Adrenal gland (tissue), 12 donors: ENCODE measurements around the gene PKP2. TPM values are rescaled to one million over a fixed set of nuclear protein-coding genes. Genes with fewer than 3 reads are reported as not detected.

Experiments used
- DNase-seq, 7 donors: peaks; one replicate each; pipeline ENCODE4 v3.0.0-alpha.2; 2019 to 2020
- H3K27ac ChIP-seq, 5 donors: fragments of 200-600 bp; sonication (generic) in 4 of 5; 1 replicate in 3 of 5; 2 replicates in 2 of 5; pipeline versions ENCODE4 v1.5.1 to v1.8.0; 2016 to 2020; ENCODE audit warnings: mild to moderate bottlenecking in 1 of 5
- H3K27me3 ChIP-seq: fragments of 200-600 bp; 2 replicates; pipeline ENCODE4 v1.8.0; 2021
- H3K36me3 ChIP-seq, 2 donors: fragments of 200-600 bp; replicated peaks in 1 of 2; 1 replicate in 1 of 2; 2 replicates in 1 of 2; pipeline versions ENCODE4 v1.5.1 to v1.8.0; 2018 to 2022
- H3K4me1 ChIP-seq, 2 donors: fragments of 200-600 bp; replicated peaks in 1 of 2; 1 replicate in 1 of 2; 2 replicates in 1 of 2; pipeline versions ENCODE4 v1.5.1 to v1.8.0; 2018 to 2021
- H3K4me3 ChIP-seq, 4 donors: fragments of 200-600 bp; sonication (generic) in 3 of 4; one replicate each; pipeline ENCODE4 v1.5.1; 2016 to 2018
- H3K9me3 ChIP-seq, 3 donors: fragments of 200-600 bp; sonication (generic) in 1 of 3; replicated peaks in 1 of 3; 1 replicate in 2 of 3; 2 replicates in 1 of 3; pipeline versions ENCODE4 v1.5.1 to v1.8.0; 2016 to 2021
- CTCF ChIP-seq, 6 experiments: fragments of 450-650 bp in 4 of 6; fragments of 200-600 bp in 2 of 6; sonication (generic) in 1 of 6; IDR thresholded peaks; 1 replicate in 5 of 6; 2 replicates in 1 of 6; pipeline versions ENCODE4 v1.5.1 to v1.8.0; 2016 to 2021; ENCODE audit warnings: antibody characterized with exemption in 6 of 6, mild to moderate bottlenecking in 2 of 6, moderate library complexity in 1 of 6
- POLR2A ChIP-seq, 2 donors: fragments of 450-650 bp; IDR thresholded peaks; one replicate each; pipeline ENCODE4 v1.6.1; 2017; ENCODE audit warnings: antibody characterized with exemption in 2 of 2, mild to moderate bottlenecking in 2 of 2, moderate library complexity in 1 of 2
- whole genome bisulfite sequencing, 4 donors: extraction: QIAGEN DNeasy Blood & Tissue Kit in 2 of 4; methylation state at CpG; one replicate each; pipeline versions ENCODE4 v1.1.5 to v1.1.7; 2013 to 2017; 5-methylcytosine and 5-hydroxymethylcytosine counted together
- intact Hi-C, 2 donors: fragments of 100-400 bp; cut with DNase I; formaldehyde crosslinking; loops; one replicate each; pipeline versions ENCODE4 v1.14.1 to v1.15.0; 2022 to 2023
- polyA plus RNA-seq, 3 donors: library from polyadenylated mRNA; stranded (reverse); fragments of 200-250 nt in 2 of 3; fragments of 350-450 nt in 1 of 3; fragmentation: Illumina TruSeq in 1 of 3; extraction: RNeasy Lipid Tissue Mini Kit (QIAGEN cat#74804) in 1 of 3; gene quantifications; one replicate each; pipeline ENCODE4 v1.2.3, GENCODE V29; 2013 to 2014
- total RNA-seq, 9 donors: library from RNA; depleted of rRNA in 4 of 9; stranded (reverse); fragments of >200 nt in 4 of 9; fragments of 120-200 nt in 1 of 9; fragmentation: NEBNext Ultra II Directional in 1 of 9; extraction: Animal tissue kit (Norgen Biotek cat#: 25700) in 1 of 9; gene quantifications; one replicate each; pipeline versions ENCODE4 v1.1.0 to v1.2.4, GENCODE V29; 2013 to 2023
- donor health status: healthy with polysubstance abuse.
- donor health status: Bipolar disorder and iron deficiency.
- donor health status: DM: yes; HTN: yes; CAD: no.
- donor health status: DM: no; HTN: no; CAD: no.
- donor health status: DM: no; HTN: no; CAD: no.
- donor health status: DM: yes; HTN: yes; CAD: no.

Gene PKP2
- total and polyA plus RNA-seq, 12 donors: 0.36 to 3.3 (median 1.2) TPM

DNA sequence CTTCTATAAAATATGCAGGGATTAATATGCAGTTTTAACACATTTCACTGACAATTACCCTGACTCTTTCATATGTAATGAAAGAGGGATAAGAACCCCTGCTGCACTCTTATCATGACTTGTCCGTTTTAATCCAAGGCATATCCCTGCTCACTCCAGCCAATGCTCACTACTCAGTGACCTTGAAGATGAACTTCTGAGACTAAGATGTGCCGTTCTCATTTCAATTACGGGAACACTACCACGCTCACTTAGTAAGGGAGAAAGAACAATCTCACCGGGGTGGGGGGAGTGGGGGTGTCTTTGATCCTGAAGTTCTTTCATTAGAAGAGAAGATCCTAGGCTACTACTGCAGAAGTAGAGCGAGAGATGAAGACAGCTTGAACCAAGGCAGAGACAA lies 50.5 kb downstream of the PKP2 start:
- Histone ChIP-seq H3K4me3 (no peak overlapping the region), H3K4me1 (no peaks in the 10 kb centered on the region), H3K9me3 (no peaks in the 10 kb centered on the region), H3K27ac (no peak overlapping the region), H3K36me3 (no peaks in the 10 kb centered on the region), H3K27me3 (no peaks in the 10 kb centered on the region)
- TF ChIP-seq POLR2A (IDR thresholded peaks at IDR 0.05): no peak
- TF ChIP-seq CTCF (IDR thresholded peaks at IDR 0.05): no peak
- WGBS, 4 donors: 62 to 65% (median 63%) methylated on average over 6 of the region's 6 CpGs
- no peak for DNase-seq
- intact Hi-C loops: no loop called here

- H3K36me3 ChIP-seq: no peaks in the 10 kb centered on the region
- H3K4me1 ChIP-seq: no peaks in the 10 kb centered on the region
- DNase-seq: no peak
- TF ChIP-seq CTCF (IDR thresholded peaks at IDR 0.05) (no peak), POLR2A (IDR thresholded peaks at IDR 0.05) (no peak)
- H3K27ac ChIP-seq: no peak overlapping the region
- H3K4me3 ChIP-seq: no peak overlapping the region
- intact Hi-C loops: no loop called here
- H3K27me3 ChIP-seq: no peaks in the 10 kb centered on the region
- H3K9me3 ChIP-seq: no peaks in the 10 kb centered on the region
These were observed 53.0 kb downstream of the PKP2 start for GRCh38 chr12:32843528-32844095.

- Histone ChIP-seq H3K27ac (no peak overlapping the region), H3K9me3 (no peaks in the 10 kb centered on the region), H3K4me3 (no peak overlapping the region), H3K27me3 (no peaks in the 10 kb centered on the region), H3K4me1 (no peaks in the 10 kb centered on the region), H3K36me3 (no peaks in the 10 kb centered on the region)
- intact Hi-C loops: no loop called here
- WGBS, 4 donors: 67 to 78% (median 74%) methylated on average over 4 of the region's 4 CpGs
- TF ChIP-seq POLR2A (IDR thresholded peaks at IDR 0.05) (no peak), CTCF (IDR thresholded peaks at IDR 0.05) (no peak)
- no peak for DNase-seq
These were observed 55.5 kb downstream of the PKP2 start for GRCh38 chr12:32841061-32841460.

DNA sequence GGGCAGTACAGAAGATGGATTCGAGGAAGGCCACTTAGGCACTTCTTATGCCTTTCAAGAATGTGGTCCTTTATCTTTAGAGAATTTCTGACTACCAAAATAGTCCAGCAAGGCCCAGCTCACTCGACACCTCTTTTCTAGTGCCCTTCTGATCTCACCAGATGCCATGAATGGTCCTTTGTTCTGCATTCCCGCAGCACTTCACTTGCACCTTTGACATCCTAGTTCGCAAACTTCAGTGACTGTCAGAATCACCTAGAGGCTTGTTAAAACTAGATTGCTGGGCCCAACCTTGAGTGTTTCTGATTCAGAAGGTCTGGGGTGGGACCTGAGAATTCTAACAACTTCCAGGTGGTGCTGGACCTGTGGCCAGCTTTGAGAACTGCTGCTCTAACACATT lies 56.7 kb downstream of the PKP2 start:
- TF ChIP-seq CTCF (IDR thresholded peaks at IDR 0.05): no peak
- TF ChIP-seq POLR2A (IDR thresholded peaks at IDR 0.05): no peak
- Histone ChIP-seq H3K4me1 (no peaks in the 10 kb centered on the region), H3K9me3 (no peaks in the 10 kb centered on the region), H3K27ac (no peak overlapping the region), H3K36me3 (no peaks in the 10 kb centered on the region), H3K4me3 (no peak overlapping the region), H3K27me3 (no peaks in the 10 kb centered on the region)
- intact Hi-C loops: no loop called here
- WGBS, 4 donors: 66 to 84% (median 75%) methylated on average over 4 of the region's 4 CpGs
- DNase-seq: no peak
